Skin of body (tissue), 2 donors: ENCODE measurements around the gene HSPA9. TPM values are rescaled to one million over a fixed set of nuclear protein-coding genes. Genes with fewer than 3 reads are reported as not detected.
A peak's percentile ranks its signal among the peaks of the same experiment; 100 is the strongest.

Experiments used
- DNase-seq: peaks from one replicate; lab custom pipeline; 2025; lab: John Stamatoyannopoulos, UW
- total RNA-seq: library from RNA; depleted of rRNA; stranded (reverse); fragments of >200 nt; gene quantifications from one replicate; pipeline ENCODE4 v1.2.3, GENCODE V29; 2014

The HSPA9 gene
- 143 TPM for total RNA-seq

GRCh38 chr5:138575194-138576015, at the start of gene HSPA9:
TSS of gene HSPA9 (minus strand) at chr5:138575401. CDS start at chr5:138575318, 83 bp downstream.
- DNase-seq, result peak; percentile 100

DNA sequence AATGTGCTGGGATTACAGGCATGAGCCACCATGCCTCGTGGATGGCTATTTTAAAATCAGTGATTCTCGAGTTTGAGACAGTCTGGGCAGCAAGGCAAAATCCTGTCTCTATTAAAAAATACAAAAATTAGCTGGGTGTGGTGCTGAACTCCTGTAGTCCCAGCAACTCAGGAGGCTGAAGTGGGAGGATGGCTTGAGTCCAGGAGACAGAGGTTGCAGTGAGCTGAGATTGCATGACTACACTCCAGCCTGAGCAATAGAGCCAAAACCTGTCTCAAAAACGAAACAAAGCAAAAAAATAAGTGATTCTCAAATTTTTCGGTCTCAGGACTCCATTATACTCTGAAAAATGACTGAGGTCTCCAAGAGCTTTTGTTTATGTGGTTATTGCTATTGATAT, 47.9 kb upstream of the HSPA9 start:
- DNase-seq, result no peak

DNA sequence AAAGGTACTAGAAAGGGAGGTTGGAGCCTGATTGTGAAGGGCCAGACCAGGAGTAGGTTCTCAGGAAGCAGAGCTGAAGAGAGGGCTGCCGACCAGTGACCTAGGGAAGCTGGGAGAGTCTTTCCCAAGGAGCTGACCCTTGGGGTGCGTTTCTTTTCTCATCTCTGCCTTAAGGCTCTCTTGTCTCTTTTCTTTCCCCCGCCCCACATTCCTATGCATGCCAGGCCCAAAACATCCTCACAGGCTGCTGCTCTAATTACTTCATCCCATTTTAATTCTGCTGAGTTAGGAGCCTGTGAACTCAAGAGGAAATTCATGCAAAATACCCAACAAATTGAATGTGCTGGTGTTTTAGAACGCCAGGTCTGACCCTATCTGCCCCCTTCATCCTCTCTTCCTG, 46.9 kb upstream of the HSPA9 start:
- DNase-seq, result no peak

GRCh38 chr5:138620663-138621224, 45.5 kb upstream of the HSPA9 start:
- DNase-seq, result no peak

GRCh38 chr5:138616508-138616907, 41.3 kb upstream of the HSPA9 start:
- DNase-seq, result no peak

- DNase-seq, result no peak
Measured at GRCh38 chr5:138615461-138615860, 40.3 kb upstream of the HSPA9 start.

GRCh38 chr5:138611678-138612218, 36.5 kb upstream of the HSPA9 start:
- no peak for DNase-seq

DNA sequence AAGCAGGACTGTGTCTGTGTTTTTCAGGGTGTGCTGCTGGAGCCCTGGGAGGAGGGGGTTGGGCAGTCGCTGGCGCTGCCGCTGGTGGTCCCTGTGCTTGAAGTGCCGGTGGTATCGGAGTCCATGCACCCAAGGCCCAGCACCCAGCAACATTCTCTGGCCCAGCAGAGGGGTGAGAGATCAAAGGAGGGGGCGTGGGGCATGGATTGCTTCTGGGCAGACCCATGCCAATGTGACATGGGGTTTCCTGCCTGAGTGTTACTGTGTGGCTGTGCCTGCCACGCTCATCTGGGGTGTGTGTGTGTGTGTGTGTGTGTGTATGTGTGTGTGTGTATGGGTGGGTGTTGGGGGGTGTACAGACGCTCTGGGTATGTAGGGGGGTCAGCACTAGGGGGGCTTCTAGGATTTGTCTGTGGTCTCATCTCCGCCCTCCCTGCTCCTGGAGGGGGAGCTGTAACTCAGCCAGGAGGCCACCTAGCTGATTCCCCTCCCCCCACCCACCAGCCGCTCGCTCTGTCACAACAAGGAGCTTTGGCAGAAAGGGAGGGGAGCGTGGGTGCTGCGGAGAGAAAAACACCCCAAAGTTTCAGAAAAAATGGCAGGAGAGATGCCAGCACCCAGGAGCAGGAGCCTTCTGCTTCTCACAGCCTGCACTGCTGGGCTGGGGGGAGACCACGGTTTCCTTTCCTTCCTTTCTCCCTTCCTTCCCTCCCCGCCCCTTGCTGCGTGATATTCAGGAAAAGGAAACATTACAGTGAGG, 35.9 kb upstream of the HSPA9 start:
- no peak for DNase-seq

DNA sequence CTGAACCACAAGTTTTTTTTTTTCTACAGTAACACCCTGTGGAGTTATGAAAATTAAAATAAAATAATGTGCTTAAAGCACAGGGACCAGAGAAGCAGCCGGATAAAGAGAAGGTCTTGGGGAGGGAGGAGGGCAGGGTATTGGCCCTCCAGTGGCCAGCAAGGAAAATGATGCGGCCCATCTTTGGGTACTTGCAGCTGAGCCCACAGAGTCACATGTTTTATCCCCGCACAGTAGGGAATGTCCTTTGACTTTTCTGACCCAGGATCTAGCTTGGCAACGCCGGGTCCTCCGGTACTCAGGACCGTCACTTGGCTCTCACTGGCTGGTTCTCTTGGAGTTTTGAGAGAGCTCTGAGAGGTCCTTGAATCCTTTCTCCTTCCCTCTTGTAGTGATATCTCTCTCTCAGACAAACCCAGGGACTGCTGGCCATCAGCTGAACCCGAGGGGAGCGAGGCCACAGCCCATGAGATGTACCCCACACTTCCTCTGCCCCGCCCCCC, 35.3 kb upstream of the HSPA9 start:
- no peak for DNase-seq

- no peak for DNase-seq
Measured at GRCh38 chr5:138606378-138607064, 31.3 kb upstream of the HSPA9 start.

GRCh38 chr5:138605254-138605972, 30.2 kb upstream of the HSPA9 start:
- no peak for DNase-seq

DNA sequence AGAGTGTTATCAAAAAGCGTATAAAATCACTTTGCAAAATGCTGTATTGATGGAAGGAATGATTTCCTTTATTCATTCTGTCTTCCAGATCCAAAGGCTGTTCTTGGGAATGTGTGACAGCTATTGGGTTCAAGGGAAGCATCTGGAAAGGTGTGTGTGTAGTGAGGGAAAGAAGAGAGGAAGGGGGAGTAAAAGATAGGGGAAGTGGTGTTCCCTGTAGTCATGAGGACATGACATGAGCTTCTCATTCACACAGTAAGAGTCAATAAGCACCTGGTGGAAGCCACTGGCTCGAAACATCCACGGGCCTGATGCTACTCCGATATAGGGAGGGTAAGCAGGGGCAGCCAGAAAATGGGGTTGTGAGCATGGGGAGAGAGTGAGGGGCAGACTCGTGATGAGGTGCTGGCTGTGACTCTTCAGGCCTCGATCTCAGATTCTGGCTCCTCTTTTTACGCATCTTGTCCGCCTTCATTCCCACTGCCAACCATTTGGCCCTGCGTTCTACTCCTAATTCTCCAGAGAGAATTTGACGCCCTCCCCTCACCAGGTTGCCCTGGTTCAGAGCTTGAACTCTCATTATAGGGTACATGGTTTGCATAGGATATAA, 29.1 kb upstream of the HSPA9 start:
- DNase-seq, result no peak

GRCh38 chr5:138603249-138603920, 28.2 kb upstream of the HSPA9 start:
- no peak for DNase-seq

DNA sequence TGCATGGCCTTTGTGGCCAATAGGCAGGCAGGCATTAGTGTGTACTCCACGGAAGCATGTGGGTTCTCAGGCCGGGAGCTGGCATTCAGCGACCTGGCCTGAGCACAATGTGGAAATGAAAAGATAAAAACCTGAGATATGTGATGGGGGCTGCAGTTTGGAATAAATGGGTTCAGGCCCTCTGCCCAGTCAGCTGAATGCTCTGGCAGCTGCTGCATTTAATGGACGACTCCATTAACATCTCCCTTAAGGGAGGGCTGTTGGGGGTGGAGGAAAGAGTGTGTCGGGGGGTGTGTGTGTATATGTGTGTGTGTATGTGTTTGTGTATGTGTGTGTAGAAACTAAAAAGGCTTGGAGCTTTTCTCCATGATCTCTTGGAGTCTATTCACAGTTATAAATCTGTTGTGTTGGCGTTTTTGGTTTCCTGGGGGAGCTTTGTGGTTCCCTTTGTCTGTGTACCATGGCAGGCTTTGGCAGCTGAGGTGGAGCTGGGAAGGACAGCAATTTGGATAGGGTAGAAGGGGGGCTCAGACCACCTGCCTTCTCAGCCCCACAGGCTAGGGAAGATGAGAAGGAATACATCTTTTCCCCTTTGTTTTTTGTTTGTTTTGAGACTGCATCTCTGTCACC, 27.3 kb upstream of the HSPA9 start:
- no peak for DNase-seq

DNA sequence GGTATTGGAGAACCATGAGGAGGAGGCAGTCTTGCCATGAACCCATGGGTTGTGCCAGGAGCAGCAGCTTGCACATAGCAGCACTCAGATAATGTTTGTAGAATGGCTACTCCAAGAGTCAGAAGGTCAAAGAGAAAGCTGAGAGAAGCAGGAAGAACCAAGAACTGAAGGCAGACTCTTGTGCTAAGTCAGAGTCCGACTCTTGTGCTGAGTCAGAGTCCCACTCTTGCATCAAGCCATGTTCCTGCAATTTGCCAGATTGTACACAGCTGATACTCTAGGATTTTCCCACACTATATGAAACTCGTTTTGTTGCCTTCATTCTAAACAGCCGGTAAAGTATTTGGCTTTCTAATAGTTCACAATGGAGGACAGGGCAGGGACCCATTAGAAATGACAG, 26.2 kb upstream of the HSPA9 start:
- DNase-seq, result peak; percentile 41

DNA sequence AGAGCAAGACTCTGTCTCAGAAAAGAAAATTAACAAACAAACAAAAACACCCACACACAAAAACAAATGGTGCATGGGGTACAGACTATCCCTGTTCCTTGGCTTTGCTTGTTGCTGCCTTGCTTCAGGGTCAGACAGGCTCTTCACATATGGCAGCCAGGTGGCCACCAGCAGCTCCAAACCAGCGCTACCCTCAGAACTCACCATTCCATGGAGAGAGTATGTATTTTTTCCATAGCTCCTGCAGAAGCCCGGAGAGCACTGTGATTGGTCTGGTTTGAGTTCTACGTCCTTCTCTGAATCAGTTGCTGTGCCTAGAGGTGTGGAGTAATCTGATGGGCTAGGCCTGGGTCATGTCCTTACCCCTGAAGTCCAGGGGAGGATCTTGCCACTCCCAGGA, 25.2 kb upstream of the HSPA9 start:
- DNase-seq, result no peak

DNA sequence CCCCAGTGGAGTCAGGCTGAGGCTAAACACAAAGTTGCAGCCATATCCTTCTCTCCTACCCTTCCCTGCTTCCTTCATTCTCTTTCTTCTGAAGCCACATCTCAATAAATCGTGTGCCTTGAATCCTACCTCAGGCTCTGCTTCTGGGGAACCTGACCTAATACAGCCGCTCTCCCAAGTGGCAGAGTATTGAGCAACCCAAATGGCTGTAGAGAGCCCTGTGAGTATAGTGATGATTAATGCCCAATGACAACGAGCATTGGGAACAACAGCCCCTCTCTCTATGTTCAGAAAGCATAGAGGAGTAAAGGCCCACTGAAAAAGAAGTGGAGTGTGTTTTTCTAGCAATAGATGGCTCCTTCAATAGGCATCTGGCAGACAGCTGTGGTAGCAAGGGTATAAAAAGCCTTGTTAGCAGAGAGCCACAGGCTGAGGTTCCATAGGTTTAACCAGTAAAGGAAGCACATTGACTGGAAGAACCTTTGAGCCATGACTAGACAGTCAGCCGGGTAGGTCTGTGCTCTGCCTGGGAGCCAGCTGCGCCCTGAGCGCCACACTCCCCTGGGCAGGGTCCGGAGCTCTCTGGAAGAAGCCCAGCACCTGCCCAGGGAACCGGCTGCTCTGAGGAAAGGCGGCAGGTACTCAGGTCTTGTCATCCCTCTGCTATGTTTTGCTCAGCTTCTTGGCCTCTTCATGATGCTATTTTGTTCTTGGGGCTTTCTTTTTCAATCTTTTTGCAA, 22.6 kb upstream of the HSPA9 start:
- DNase-seq, result no peak

- no peak for DNase-seq
Measured at GRCh38 chr5:138596105-138596881, 21.1 kb upstream of the HSPA9 start.
